Calu3 (cell line): Measurements from ENCODE around the gene ZFPL1. TPM values are rescaled to one million over a fixed set of nuclear protein-coding genes. Genes with fewer than 3 reads are reported as not detected.

Experiments used
- BruUV-seq: library from RNA; stranded (reverse); fragments of 400-500 nt; replicated peaks from 2 replicates; lab custom pipeline; 2021; lab: Mats Ljungman, UMichigan
- CTCF ChIA-PET: fragments of 300-600 bp; sonication (Branson Sonifier 250); formaldehyde crosslinking; loops from one replicate; lab custom pipeline; 2022; ENCODE audit warnings: antibody characterized with exemption; lab: Charles Lee
- DNase-seq: peaks from one replicate; pipeline ENCODE4 v3.0.0; 2022
- H3K27ac Mint-ChIP-seq: one replicate; pipeline ENCODE4 v1.8.0; 2022; ENCODE audit warnings: mixed read lengths; ENCODE audit not compliant: unreplicated experiment
- H3K27me3 Mint-ChIP-seq: one replicate; pipeline ENCODE4 v1.8.0; 2022; ENCODE audit warnings: mixed read lengths; ENCODE audit not compliant: unreplicated experiment
- H3K36me3 Mint-ChIP-seq: one replicate; pipeline ENCODE4 v1.8.0; 2022; ENCODE audit warnings: mild to moderate bottlenecking, moderate library complexity, mixed read lengths; ENCODE audit not compliant: insufficient read depth, unreplicated experiment
- H3K4me1 Mint-ChIP-seq: one replicate; pipeline ENCODE4 v1.8.0; 2022; ENCODE audit warnings: mild to moderate bottlenecking, low read depth, mixed read lengths; ENCODE audit not compliant: unreplicated experiment
- H3K4me3 Mint-ChIP-seq: one replicate; pipeline ENCODE4 v1.8.0; 2022; ENCODE audit warnings: mild to moderate bottlenecking, low read depth, moderate library complexity, mixed read lengths; ENCODE audit not compliant: unreplicated experiment
- H3K9me3 Mint-ChIP-seq: one replicate; pipeline ENCODE4 v1.8.0; 2022; ENCODE audit warnings: low read depth, mixed read lengths; ENCODE audit not compliant: unreplicated experiment
- intact Hi-C: fragments of 100-400 bp; cut with micrococcal nuclease; formaldehyde crosslinking; loops from one replicate; pipeline ENCODE4 v1.10.0; 2022; ENCODE audit not compliant: unreplicated experiment
- total RNA-seq: library from RNA; stranded (reverse); gene quantifications from 2 replicates; pipeline ENCODE4 v1.2.3, GENCODE V29; 2022
- TF ChIP-seq, protein P1 (sequence below): fragments of 200-600 bp; IDR thresholded peaks from one replicate; pipeline ENCODE4 v1.8.0; 2022; ENCODE audit warnings: antibody characterized with exemption; ENCODE audit not compliant: unreplicated experiment

ZFPL1 gene
- total RNA-seq, 1 experiment from 2014 or later: 47.6 TPM

DNA sequence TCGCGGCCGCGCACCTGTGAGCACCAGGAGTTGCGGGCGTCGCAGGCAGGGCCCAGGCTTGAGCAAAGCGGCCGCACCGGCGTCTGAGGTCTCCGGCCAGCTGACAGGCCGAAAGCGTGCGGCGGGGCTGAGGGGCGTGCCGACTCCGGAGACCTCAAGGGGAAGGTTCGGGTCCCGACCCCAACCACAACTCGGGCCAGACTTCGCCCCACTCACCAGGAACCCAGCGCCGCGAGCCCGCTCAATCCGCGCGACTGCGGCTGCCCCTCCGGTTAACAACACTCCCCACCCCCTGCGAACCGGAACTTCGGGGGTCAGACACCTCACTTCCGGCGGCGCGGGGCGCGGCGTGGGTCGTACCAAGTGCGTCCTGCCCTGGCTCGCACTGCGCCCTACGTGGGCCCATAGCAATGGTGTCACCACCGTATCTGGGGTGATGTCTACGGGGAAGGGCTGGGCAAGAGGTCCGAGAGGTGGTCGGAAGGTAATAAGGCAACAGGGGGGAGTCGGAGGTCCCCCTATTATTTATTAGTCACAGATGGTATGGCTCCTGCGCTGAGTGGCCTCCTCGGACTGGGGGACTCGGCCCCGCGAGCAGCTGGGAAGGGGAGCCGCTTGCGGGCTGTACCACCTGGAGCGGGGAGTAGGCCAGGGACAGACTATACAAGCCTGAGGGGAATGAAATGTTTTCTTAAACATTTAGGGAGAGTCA lies 50.4 kb downstream of the ZFPL1 start, which contains the start of gene SYVN1:
TSS of gene SYVN1 (minus strand) at position 280 of the 712 bp plus-strand sequence. CDS start 918 bp downstream, outside the sequence.
- Mint-ChIP-seq H3K27ac (peak within 1 kb of the TSS; percentile 100), H3K9me3 (no peaks in the 10 kb centered on the region), H3K4me1 (peaks cover 28% of the 10 kb centered on the region), H3K36me3 (peaks cover 63% of the 10 kb centered on the region), H3K27me3 (no peaks in the 10 kb centered on the region), H3K4me3 (peak within 1 kb of the TSS; percentile 99)
- DNase-seq: peak; percentile 91
- TF ChIP-seq, protein P1, sequence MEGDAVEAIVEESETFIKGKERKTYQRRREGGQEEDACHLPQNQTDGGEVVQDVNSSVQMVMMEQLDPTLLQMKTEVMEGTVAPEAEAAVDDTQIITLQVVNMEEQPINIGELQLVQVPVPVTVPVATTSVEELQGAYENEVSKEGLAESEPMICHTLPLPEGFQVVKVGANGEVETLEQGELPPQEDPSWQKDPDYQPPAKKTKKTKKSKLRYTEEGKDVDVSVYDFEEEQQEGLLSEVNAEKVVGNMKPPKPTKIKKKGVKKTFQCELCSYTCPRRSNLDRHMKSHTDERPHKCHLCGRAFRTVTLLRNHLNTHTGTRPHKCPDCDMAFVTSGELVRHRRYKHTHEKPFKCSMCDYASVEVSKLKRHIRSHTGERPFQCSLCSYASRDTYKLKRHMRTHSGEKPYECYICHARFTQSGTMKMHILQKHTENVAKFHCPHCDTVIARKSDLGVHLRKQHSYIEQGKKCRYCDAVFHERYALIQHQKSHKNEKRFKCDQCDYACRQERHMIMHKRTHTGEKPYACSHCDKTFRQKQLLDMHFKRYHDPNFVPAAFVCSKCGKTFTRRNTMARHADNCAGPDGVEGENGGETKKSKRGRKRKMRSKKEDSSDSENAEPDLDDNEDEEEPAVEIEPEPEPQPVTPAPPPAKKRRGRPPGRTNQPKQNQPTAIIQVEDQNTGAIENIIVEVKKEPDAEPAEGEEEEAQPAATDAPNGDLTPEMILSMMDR: no peak
- BruUV-seq: no TSS peak
- CTCF ChIA-PET: interaction anchor here (0.5 to 3.4 kb wide), 5 partner anchors 13 to 358 kb away, joined by 3 to 27 read pairs (median 4); partner anchors contain the start of genes CAPN1, FAU and MRPL49
- intact Hi-C loops: loop anchor here (2.0 kb wide), 1 partner anchor 16 kb away; no protein-coding TSS in a partner anchor

DNA sequence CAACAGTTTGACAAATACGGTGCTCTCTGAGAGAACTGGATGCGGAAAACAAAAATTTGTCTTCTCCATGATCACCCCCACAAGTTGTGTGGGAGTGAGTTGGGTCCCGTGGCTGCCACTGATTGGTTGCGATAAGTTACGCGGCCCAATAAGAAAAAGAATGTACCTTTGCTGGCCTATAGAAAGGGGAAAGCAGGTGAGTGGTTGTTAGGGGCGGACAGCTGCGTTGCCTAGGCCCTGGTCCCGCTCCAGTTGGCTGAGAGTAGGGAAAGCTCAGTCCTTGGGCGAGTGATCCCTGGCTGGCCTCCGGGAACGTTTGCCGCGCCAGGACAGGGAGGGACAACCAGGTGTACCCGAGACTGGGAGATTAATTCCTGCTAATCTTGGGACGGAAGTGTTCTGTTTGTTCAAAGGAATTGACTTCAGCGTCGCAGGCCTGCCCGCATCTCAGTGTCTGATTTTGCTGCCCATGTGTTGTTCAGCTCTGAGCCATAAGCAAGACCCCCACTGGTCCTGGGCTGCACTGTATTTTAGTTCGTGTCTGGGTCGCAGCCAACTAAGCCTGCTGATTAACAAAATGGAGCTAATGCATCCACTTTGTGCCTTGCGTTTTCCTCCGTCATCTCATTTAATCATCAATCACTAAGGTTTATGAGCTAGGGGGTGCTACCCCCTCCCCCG lies 51.1 kb downstream of the ZFPL1 start:
- CTCF ChIA-PET: interaction anchor here (0.5 to 3.4 kb wide), 8 partner anchors 13 to 805 kb away, joined by 3 to 27 read pairs (median 4); partner anchors contain the start of genes CAPN1, FAU and MRPL49

DNA sequence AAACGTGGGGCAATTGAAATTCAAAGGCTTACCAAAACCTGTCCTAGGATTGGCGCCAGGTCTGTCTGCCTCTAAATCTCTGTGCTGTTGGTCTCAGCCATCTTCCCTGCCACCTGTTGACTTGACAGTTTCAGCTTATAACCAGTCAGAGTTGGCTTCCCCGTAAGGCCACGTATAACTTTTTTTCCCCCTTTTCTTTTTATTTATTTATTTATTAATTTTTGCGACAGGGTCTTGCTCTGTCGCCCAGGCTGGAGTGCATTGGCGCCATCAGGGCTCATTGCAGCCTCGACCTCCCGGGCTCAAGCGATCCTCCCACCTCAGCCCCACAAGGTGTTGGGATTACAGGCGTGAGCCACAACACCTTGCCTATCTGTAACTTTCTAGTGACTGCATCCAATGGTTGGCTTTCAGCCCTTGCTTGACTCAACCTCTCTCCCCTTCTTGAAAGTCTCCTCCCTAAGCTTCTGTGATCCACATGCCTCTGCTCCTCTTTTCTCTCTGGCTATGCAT lies 51.7 kb downstream of the ZFPL1 start:
- CTCF ChIA-PET: interaction anchor here (0.5 to 3.4 kb wide), 6 partner anchors 14 to 805 kb away, joined by 3 to 27 read pairs (median 4); partner anchors contain the start of genes CAPN1, FAU and MRPL49
- peaks cover 28% of the 10 kb centered on the region for H3K4me1 Mint-ChIP-seq
- BruUV-seq: no TSS peak
- H3K4me3 Mint-ChIP-seq: peak overlapping the region; percentile 99
- TF ChIP-seq, protein P1: no peak
- H3K27ac Mint-ChIP-seq: peak overlapping the region; percentile 100
- H3K36me3 Mint-ChIP-seq: peaks cover 52% of the 10 kb centered on the region
- H3K9me3 Mint-ChIP-seq: no peaks in the 10 kb centered on the region
- H3K27me3 Mint-ChIP-seq: peaks cover 3% of the 10 kb centered on the region
- intact Hi-C loops: loop anchor here (2.0 to 5.0 kb wide), 2 partner anchors 15 to 47 kb away; partner anchors contain the start of gene CAPN1
- DNase-seq: no peak

More for the DNA sequence above, 51.1 kb downstream of the ZFPL1 start:
- Mint-ChIP-seq H3K36me3 (peaks cover 56% of the 10 kb centered on the region), H3K27me3 (no peaks in the 10 kb centered on the region), H3K27ac (peak overlapping the region; percentile 100), H3K4me3 (peak overlapping the region; percentile 99), H3K4me1 (peaks cover 28% of the 10 kb centered on the region), H3K9me3 (no peaks in the 10 kb centered on the region)
- TF ChIP-seq, protein P1: no peak
- intact Hi-C loops: loop anchor here (2.0 to 5.0 kb wide), 2 partner anchors 16 to 47 kb away; partner anchors contain the start of gene CAPN1
- peak; percentile 92 for DNase-seq
- TSS peak; percentile 84 for BruUV-seq

DNA sequence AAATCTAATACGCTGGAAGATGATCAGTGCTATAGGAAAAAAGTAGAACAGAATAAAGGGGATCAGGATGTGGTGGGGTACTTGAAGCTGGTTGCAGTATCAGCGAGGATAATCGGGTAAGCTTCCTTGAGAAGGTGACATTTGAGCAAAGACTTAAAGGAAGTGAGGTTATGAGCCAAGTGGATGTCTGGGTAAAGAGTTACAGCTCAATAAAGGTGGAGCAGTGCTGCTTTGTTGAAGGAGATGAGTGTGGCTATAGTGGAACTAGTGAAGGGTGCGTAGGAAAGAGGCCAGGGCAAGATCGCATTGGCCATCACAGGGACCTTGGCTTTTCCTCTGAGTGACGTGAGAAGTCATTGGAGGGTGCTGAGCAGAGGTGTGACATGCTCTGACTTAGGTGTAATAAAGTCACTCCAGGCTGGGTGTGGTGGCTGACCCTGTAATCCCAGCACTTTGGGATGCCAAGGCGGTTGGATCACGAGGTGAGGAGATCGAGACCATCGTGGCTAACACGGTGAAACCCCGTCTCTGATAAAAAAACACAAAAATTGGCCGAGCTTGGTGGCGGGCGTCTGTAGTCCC lies 52.6 kb downstream of the ZFPL1 start:
- H3K36me3 Mint-ChIP-seq: peaks cover 43% of the 10 kb centered on the region
- H3K27me3 Mint-ChIP-seq: peaks cover 12% of the 10 kb centered on the region
- H3K9me3 Mint-ChIP-seq: no peaks in the 10 kb centered on the region
- H3K4me1 Mint-ChIP-seq: peaks cover 28% of the 10 kb centered on the region
- peak overlapping the region; percentile 99 for H3K4me3 Mint-ChIP-seq
- H3K27ac Mint-ChIP-seq: no peak overlapping the region
- no TSS peak for BruUV-seq
- TF ChIP-seq, protein P1: no peak
- no peak for DNase-seq
- CTCF ChIA-PET: interaction anchor here (0.8 kb wide), 1 partner anchor 9 kb away, joined by 6 read pairs; no protein-coding TSS in a partner anchor
- intact Hi-C loops: loop anchor here (5.0 kb wide), 1 partner anchor 46 kb away; the partner anchor contains the start of gene CAPN1
